Kidney (tissue), 14 donors: ENCODE data around the gene EDAR. TPM values are rescaled to one million over a fixed set of nuclear protein-coding genes. Genes with fewer than 3 reads are reported as not detected.

Experiments used
- DNase-seq, 5 donors: peaks; one replicate each; pipeline ENCODE4 v3.0.0-alpha.2; 2013 to 2020
- FAIRE-seq: peaks from 2 replicates; lab custom pipeline; 2012; peaks lifted over from hg19 to GRCh38; lab: Jason Lieb, UNC
- H3K27ac ChIP-seq, 2 donors: one replicate each; pipeline ENCODE4 v1.7.0; 2013; ENCODE audit warnings: low read depth in 2 of 2, low read length in 2 of 2, inconsistent platforms in 1 of 2
- H3K27me3 ChIP-seq: one replicate; pipeline ENCODE4 v1.7.1; 2013; ENCODE audit warnings: low read length, inconsistent platforms; ENCODE audit not compliant: control insufficient read depth, insufficient read depth
- H3K36me3 ChIP-seq, 3 donors: one replicate each; pipeline versions ENCODE4 v1.7.0 to v1.7.1; 2013; ENCODE audit warnings: low read length in 3 of 3, control low read depth in 1 of 3, inconsistent platforms in 1 of 3; ENCODE audit not compliant: insufficient read depth in 3 of 3, control insufficient read depth in 2 of 3
- H3K4me1 ChIP-seq, 3 donors: one replicate each; pipeline versions ENCODE4 v1.7.0 to v1.7.1; 2013; ENCODE audit warnings: low read length in 3 of 3, inconsistent platforms in 1 of 3, low read depth in 1 of 3; ENCODE audit not compliant: control insufficient read depth in 2 of 3, insufficient read depth in 2 of 3
- H3K4me3 ChIP-seq, 3 donors: one replicate each; pipeline versions ENCODE4 v1.7.0 to v1.8.1; 2013; ENCODE audit warnings: low read length in 3 of 3, control low read depth in 1 of 3, inconsistent platforms in 1 of 3
- H3K9ac ChIP-seq, 3 donors: one replicate each; pipeline versions ENCODE4 v1.7.0 to v1.7.1; 2013; ENCODE audit warnings: low read length in 3 of 3, control low read depth in 1 of 3, inconsistent platforms in 1 of 3
- H3K9me3 ChIP-seq, 3 donors: one replicate each; pipeline versions ENCODE4 v1.7.0 to v1.7.1; 2013; ENCODE audit warnings: low read length in 3 of 3, control low read depth in 1 of 3, inconsistent platforms in 1 of 3; ENCODE audit not compliant: control insufficient read depth in 2 of 3, insufficient read depth in 1 of 3
- intact Hi-C: fragments of 100-400 bp; cut with DNase I; formaldehyde crosslinking; loops from one replicate; pipeline ENCODE4 v1.11.1; 2022
- polyA plus RNA-seq: library from polyadenylated mRNA; stranded (reverse); fragments of 350-450 nt; fragmentation: Illumina TruSeq; extraction: RNeasy Lipid Tissue Mini Kit (QIAGEN cat#74804); gene quantifications from one replicate; pipeline ENCODE4 v1.2.3, GENCODE V29; 2014; ENCODE audit warnings: low read depth, low replicate concordance; ENCODE audit not compliant: insufficient read depth
- total RNA-seq: library from RNA; stranded (reverse); fragmentation: NEBNext Ultra II Directional; extraction: Animal tissue kit (Norgen Biotek cat#: 25700); gene quantifications from one replicate; pipeline ENCODE4 v1.2.1, GENCODE V29; 2021
- TF ChIP-seq, protein P1 (sequence below): IDR thresholded peaks from 3 replicates; pipeline ENCODE4 v1.5.1; 2012; ENCODE audit warnings: mild to moderate bottlenecking, moderate library complexity, borderline replicate concordance; ENCODE audit not compliant: insufficient read depth; ENCODE audit errors: extremely low read depth
- donor health status: control.
- donor health status: control.
- donor health status: control.
- donor health status: control.
- donor health status: control.
- donor health status: DM: yes; HTN: yes; CAD: no.
- donor health status: Normal renal cell carcinoma (clear cell type).

EDAR gene
- total and polyA plus RNA-seq, 2 donors from 2014 or later = 0.17 to 3.1 TPM

DNA sequence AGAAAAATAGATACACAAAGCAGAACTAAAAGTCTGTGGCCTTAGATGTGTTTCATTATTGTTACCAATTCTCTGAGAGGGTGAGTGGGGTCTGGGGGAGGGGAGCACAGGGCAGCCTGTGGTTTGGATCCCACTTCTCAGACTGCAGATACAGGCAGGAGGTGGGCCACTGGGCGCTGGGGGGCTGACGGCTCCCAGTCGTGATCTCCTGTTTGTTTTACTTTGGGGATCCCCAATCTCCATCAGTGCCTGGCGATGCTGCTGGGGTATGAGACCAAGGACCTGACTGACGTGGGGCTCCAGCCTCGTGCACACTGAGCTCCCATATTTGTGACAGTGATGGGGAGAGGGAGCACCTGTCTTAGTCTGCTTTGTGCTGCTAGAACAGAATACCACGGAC, 54.9 kb downstream of the EDAR start:
- FAIRE-seq (no peak), DNase-seq (peak in 1 of 5 donors; percentile 61)
- H3K4me3 ChIP-seq = no peak overlapping the region
- H3K9me3 ChIP-seq = no peaks in the 10 kb centered on the region
- no peak overlapping the region for H3K27ac ChIP-seq
- TF ChIP-seq, protein P1, sequence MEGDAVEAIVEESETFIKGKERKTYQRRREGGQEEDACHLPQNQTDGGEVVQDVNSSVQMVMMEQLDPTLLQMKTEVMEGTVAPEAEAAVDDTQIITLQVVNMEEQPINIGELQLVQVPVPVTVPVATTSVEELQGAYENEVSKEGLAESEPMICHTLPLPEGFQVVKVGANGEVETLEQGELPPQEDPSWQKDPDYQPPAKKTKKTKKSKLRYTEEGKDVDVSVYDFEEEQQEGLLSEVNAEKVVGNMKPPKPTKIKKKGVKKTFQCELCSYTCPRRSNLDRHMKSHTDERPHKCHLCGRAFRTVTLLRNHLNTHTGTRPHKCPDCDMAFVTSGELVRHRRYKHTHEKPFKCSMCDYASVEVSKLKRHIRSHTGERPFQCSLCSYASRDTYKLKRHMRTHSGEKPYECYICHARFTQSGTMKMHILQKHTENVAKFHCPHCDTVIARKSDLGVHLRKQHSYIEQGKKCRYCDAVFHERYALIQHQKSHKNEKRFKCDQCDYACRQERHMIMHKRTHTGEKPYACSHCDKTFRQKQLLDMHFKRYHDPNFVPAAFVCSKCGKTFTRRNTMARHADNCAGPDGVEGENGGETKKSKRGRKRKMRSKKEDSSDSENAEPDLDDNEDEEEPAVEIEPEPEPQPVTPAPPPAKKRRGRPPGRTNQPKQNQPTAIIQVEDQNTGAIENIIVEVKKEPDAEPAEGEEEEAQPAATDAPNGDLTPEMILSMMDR = no peak
- no peaks in the 10 kb centered on the region for H3K27me3 ChIP-seq
- H3K9ac ChIP-seq = no peak overlapping the region
- no peaks in the 10 kb centered on the region for H3K36me3 ChIP-seq
- intact Hi-C loops = no loop called here
- H3K4me1 ChIP-seq = peaks cover 3 to 21% (median 5%) of the 10 kb centered on the region in 3 donors

DNA sequence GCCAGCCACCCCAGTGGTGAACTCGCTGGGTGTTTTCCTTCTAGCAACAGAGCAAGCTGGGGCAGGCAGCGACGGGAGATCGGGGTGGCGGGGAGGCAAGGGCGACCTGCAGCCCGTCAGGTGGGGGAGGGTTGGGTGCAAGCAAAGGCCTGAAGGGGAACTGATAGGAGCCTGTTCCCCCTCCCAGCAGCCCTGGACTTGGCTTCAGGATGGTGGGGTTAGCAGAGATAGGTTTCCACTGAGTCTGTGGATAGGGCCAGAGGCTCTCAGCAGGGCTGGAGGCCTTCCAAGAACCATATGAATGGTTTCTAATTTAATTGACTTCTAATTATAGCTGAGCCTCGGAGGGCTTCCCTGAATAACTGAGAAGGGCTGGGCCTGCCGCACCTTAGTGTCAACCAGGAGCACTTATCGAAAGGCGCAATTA, 55.3 kb downstream of the EDAR start:
- H3K36me3 ChIP-seq = no peaks in the 10 kb centered on the region
- peaks cover 3 to 21% (median 5%) of the 10 kb centered on the region in 3 donors for H3K4me1 ChIP-seq
- DNase-seq (peak in 1 of 5 donors; percentile 46), FAIRE-seq (no peak)
- H3K27me3 ChIP-seq = no peaks in the 10 kb centered on the region
- H3K9ac ChIP-seq = no peak overlapping the region
- H3K27ac ChIP-seq = no peak overlapping the region
- H3K4me3 ChIP-seq = no peak overlapping the region
- TF ChIP-seq, protein P1 = no peak
- intact Hi-C loops = no loop called here
- H3K9me3 ChIP-seq = no peaks in the 10 kb centered on the region

DNA sequence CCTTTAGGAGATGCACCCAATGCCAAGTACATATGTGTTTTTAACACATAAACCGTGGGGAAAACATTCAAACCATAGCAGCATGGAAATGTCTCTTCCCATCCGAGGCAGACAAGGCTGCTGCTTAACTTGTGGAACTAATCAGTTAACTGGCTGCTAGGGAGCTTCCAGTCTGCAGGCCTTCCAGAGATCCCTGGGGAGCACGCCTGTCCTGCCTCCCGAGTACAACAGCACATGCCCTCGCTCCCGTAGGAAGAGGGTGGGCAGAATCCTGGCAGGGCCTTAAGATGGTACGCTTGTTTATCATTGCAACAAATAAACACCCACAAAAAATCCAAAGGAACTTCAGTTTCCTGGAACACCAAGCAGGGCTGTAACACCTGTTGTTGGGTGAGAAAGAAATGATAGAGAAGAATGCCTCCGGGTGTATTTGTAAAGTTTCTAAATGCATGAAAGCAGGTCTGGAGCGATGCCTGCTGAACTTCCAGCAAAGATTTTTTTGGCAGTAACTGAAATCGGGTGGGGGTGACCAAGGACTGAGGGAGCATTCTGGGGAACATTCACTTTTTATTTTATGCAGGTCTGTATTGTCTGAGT, 56.2 kb downstream of the EDAR start:
- Histone ChIP-seq H3K27me3 (no peaks in the 10 kb centered on the region), H3K4me3 (no peak overlapping the region), H3K36me3 (no peaks in the 10 kb centered on the region), H3K9me3 (no peaks in the 10 kb centered on the region), H3K4me1 (peaks cover 3 to 21% (median 5%) of the 10 kb centered on the region in 3 donors), H3K9ac (no peak overlapping the region), H3K27ac (no peak overlapping the region)
- intact Hi-C loops = no loop called here
- no peak for DNase-seq
- TF ChIP-seq, protein P1 = no peak
- no peak for FAIRE-seq

DNA sequence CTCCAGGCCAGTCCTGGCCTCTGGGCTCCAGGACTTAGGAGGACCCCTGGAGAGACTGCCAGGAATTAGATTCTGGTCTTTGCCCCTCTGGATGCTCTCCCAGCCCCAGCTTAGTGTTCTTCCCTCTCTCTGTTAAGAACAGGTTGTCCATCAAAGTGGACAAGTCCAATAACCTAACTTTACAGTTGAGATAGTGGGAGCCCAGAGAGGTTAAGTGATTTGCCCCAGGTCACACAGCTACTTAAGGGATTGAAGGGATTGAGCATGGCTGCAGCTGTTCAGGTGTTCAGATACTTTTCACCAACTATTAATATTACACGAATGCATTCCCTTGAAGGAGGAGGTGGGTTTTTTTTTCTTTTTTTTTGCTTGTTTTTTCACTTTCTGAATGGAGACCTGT, 57.6 kb downstream of the EDAR start:
- Histone ChIP-seq H3K9ac (no peak overlapping the region), H3K4me3 (no peak overlapping the region), H3K9me3 (no peaks in the 10 kb centered on the region), H3K27ac (no peak overlapping the region), H3K4me1 (peaks cover 3 to 21% (median 3%) of the 10 kb centered on the region in 3 donors), H3K36me3 (no peaks in the 10 kb centered on the region), H3K27me3 (no peaks in the 10 kb centered on the region)
- DNase-seq (no peak), FAIRE-seq (no peak)
- TF ChIP-seq, protein P1 = no peak
- intact Hi-C loops = no loop called here
